Osteoblast (primary cell): Measurements from ENCODE around the gene PHKB. TPM values are rescaled to one million over a fixed set of nuclear protein-coding genes. Genes with fewer than 3 reads are reported as not detected.
"Not testable (repeated sequence)": the region's sequence is repeated elsewhere in the genome, so short reads cannot be mapped to it uniquely, and the experiment has no call there.

Experiments
- DNase-seq: peaks from one replicate; pipeline ENCODE4 v3.0.0; 2011; ENCODE audit warnings: low spot score, mixed read lengths; ENCODE audit not compliant: insufficient read length; ENCODE audit errors: missing footprints
- H2AFZ ChIP-seq: 2 replicates; pipeline ENCODE4 v1.6.0; 2011; ENCODE audit warnings: mild to moderate bottlenecking, low read length
- H3K27ac ChIP-seq: 2 replicates; pipeline ENCODE4 v1.5.1; 2011; ENCODE audit warnings: mild to moderate bottlenecking, low read depth, low read length, moderate library complexity
- H3K27me3 ChIP-seq: 2 replicates; pipeline ENCODE4 v1.6.0; 2012; ENCODE audit warnings: mild to moderate bottlenecking, control low read depth, inconsistent platforms, low read length, moderate library complexity; ENCODE audit not compliant: insufficient read depth
- H3K36me3 ChIP-seq: 2 replicates; pipeline ENCODE4 v1.5.1; 2011; ENCODE audit warnings: mild to moderate bottlenecking, low read length, control low read depth, moderate library complexity; ENCODE audit not compliant: insufficient read depth
- H3K4me1 ChIP-seq: 2 replicates; pipeline ENCODE4 v1.5.1; 2011; ENCODE audit warnings: mild to moderate bottlenecking, low read length, control low read depth, moderate library complexity; ENCODE audit not compliant: insufficient read depth
- H3K4me2 ChIP-seq: 2 replicates; pipeline ENCODE4 v1.6.0; 2011; ENCODE audit warnings: mild to moderate bottlenecking, low read length; ENCODE audit not compliant: insufficient read depth
- H3K4me3 ChIP-seq: fragments of 200-600 bp; sonication (generic); 3 replicates; pipeline ENCODE4 v1.5.1; 2012; ENCODE audit warnings: mild to moderate bottlenecking, low read length, inconsistent platforms; ENCODE audit not compliant: insufficient read depth
- H3K79me2 ChIP-seq: 2 replicates; pipeline ENCODE4 v1.6.0; 2012; ENCODE audit warnings: mild to moderate bottlenecking, low read length, control low read depth, inconsistent platforms; ENCODE audit not compliant: insufficient read depth
- H3K9me3 ChIP-seq: 2 replicates; pipeline ENCODE4 v1.5.1; 2011; ENCODE audit warnings: low read depth, low read length, control low read depth
- H4K20me1 ChIP-seq: 2 replicates; pipeline ENCODE4 v1.6.0; 2012; ENCODE audit warnings: mild to moderate bottlenecking, low read length, control low read depth; ENCODE audit not compliant: insufficient read depth
- CTCF ChIP-seq: IDR thresholded peaks from 2 replicates; pipeline ENCODE4 v1.5.1; 2011; ENCODE audit warnings: mild to moderate bottlenecking, low read depth, low read length, moderate library complexity; ENCODE audit errors: extremely low read depth
- total RNA-seq: library from RNA; depleted of rRNA; stranded (reverse); fragments of >200 nt; gene quantifications from 2 replicates; pipeline ENCODE4 v1.2.3, GENCODE V29; 2012

The PHKB gene
- total RNA-seq, 1 donor = 76.4 TPM

- no peak for DNase-seq
- no peak for TF ChIP-seq CTCF
- Histone ChIP-seq H3K27ac (no peak overlapping the region), H2AFZ (no peak overlapping the region), H3K36me3 (no peaks in the 10 kb centered on the region), H3K79me2 (peaks cover 60% of the 10 kb centered on the region), H4K20me1 (no peaks in the 10 kb centered on the region), H3K27me3 (no peaks in the 10 kb centered on the region), H3K4me2 (no peak overlapping the region), H3K9me3 (no peaks in the 10 kb centered on the region), H3K4me1 (no peaks in the 10 kb centered on the region), H3K4me3 (no peak overlapping the region)
These were observed 8.1 kb downstream of the PHKB start for GRCh38 chr16:47469227-47469626.

- H4K20me1 ChIP-seq = no peaks in the 10 kb centered on the region
- H3K79me2 ChIP-seq = peaks cover 53% of the 10 kb centered on the region
- H2AFZ ChIP-seq = no peak overlapping the region
- no peak overlapping the region for H3K4me3 ChIP-seq
- no peak for DNase-seq
- H3K36me3 ChIP-seq = no peaks in the 10 kb centered on the region
- no peaks in the 10 kb centered on the region for H3K27me3 ChIP-seq
- H3K27ac ChIP-seq = no peak overlapping the region
- H3K4me2 ChIP-seq = no peak overlapping the region
- no peak for TF ChIP-seq CTCF
- no peaks in the 10 kb centered on the region for H3K9me3 ChIP-seq
- no peaks in the 10 kb centered on the region for H3K4me1 ChIP-seq
These were observed 9.1 kb downstream of the PHKB start for GRCh38 chr16:47470211-47470610.

- H4K20me1 ChIP-seq = no peaks in the 10 kb centered on the region
- no peak overlapping the region for H3K27ac ChIP-seq
- H3K4me3 ChIP-seq = no peak overlapping the region
- H3K36me3 ChIP-seq = no peaks in the 10 kb centered on the region
- H2AFZ ChIP-seq = no peak overlapping the region
- TF ChIP-seq CTCF = no peak
- H3K4me2 ChIP-seq = no peak overlapping the region
- H3K4me1 ChIP-seq = peaks cover 2% of the 10 kb centered on the region
- no peak for DNase-seq
- no peaks in the 10 kb centered on the region for H3K9me3 ChIP-seq
- no peaks in the 10 kb centered on the region for H3K27me3 ChIP-seq
- H3K79me2 ChIP-seq = peaks cover 48% of the 10 kb centered on the region
These were observed 9.7 kb downstream of the PHKB start for GRCh38 chr16:47470810-47471209.

- H3K4me3 ChIP-seq, DNase-seq, H3K27me3 ChIP-seq, H3K4me2 ChIP-seq, H3K4me1 ChIP-seq, H4K20me1 ChIP-seq, H3K36me3 ChIP-seq, H2AFZ ChIP-seq, H3K27ac ChIP-seq, H3K9me3 ChIP-seq: not testable (repeated sequence)
- H3K79me2 ChIP-seq = peaks cover 34% of the 10 kb centered on the region
These were observed 11.9 kb downstream of the PHKB start for GRCh38 chr16:47473004-47473403.

GRCh38 chr16:47473792-47474191 lies 12.7 kb downstream of the PHKB start:
- H3K36me3 ChIP-seq = no peaks in the 10 kb centered on the region
- H2AFZ ChIP-seq = no peak overlapping the region
- H3K9me3 ChIP-seq = no peaks in the 10 kb centered on the region
- no peak overlapping the region for H3K4me3 ChIP-seq
- no peaks in the 10 kb centered on the region for H4K20me1 ChIP-seq
- TF ChIP-seq CTCF = no peak
- H3K27ac ChIP-seq = no peak overlapping the region
- no peaks in the 10 kb centered on the region for H3K27me3 ChIP-seq
- H3K79me2 ChIP-seq = peaks cover 37% of the 10 kb centered on the region
- peaks cover 8% of the 10 kb centered on the region for H3K4me1 ChIP-seq
- no peak overlapping the region for H3K4me2 ChIP-seq
- no peak for DNase-seq
